ENCODE results near the gene ELANE.

Gene ELANE

GRCh38 chr19:852136-853013 is at the start of gene ELANE:
TSS of gene ELANE (plus strand) at chr19:852303. CDS start at chr19:852329, 26 bp downstream.
- DNase-seq (ENCODE audit: low spot score): no peak

GRCh38 chr19:802498-803098 is 49.5 kb upstream of the ELANE start:
- DNase-seq (ENCODE audit: low spot score): no peak

GRCh38 chr19:803099-803561 is 49.0 kb upstream of the ELANE start:
- no peak for DNase-seq (ENCODE audit: low spot score)

GRCh38 chr19:803686-804418 is 48.3 kb upstream of the ELANE start:
- no peak for DNase-seq (ENCODE audit: low spot score)

GRCh38 chr19:804419-805165 is 47.5 kb upstream of the ELANE start:
- DNase-seq (ENCODE audit: low spot score): no peak

- DNase-seq (ENCODE audit: low spot score): no peak
Measured at GRCh38 chr19:805166-805551, 46.9 kb upstream of the ELANE start.

- DNase-seq (ENCODE audit: low spot score): no peak
Measured at GRCh38 chr19:805600-806550, 46.2 kb upstream of the ELANE start.

- DNase-seq (ENCODE audit: low spot score): no peak
Measured at GRCh38 chr19:806815-807421, 45.2 kb upstream of the ELANE start.

GRCh38 chr19:807627-808422 is 44.3 kb upstream of the ELANE start:
- DNase-seq (ENCODE audit: low spot score): no peak

GRCh38 chr19:808423-808775 is 43.7 kb upstream of the ELANE start:
- DNase-seq (ENCODE audit: low spot score): no peak

- no peak for DNase-seq (ENCODE audit: low spot score)
Measured at GRCh38 chr19:810077-810855, 41.8 kb upstream of the ELANE start.

GRCh38 chr19:810883-811489 is 41.1 kb upstream of the ELANE start:
- no peak for DNase-seq (ENCODE audit: low spot score)

GRCh38 chr19:811506-812048 is 40.5 kb upstream of the ELANE start:
- no peak for DNase-seq (ENCODE audit: low spot score)

- no peak for DNase-seq (ENCODE audit: low spot score)
Measured at GRCh38 chr19:812049-812746, 39.9 kb upstream of the ELANE start.

GRCh38 chr19:812747-813218 is 39.3 kb upstream of the ELANE start:
- DNase-seq (ENCODE audit: low spot score): no peak

- DNase-seq (ENCODE audit: low spot score): no peak
Measured at GRCh38 chr19:813219-814151, 38.6 kb upstream of the ELANE start.

Measured in AG08395 (cell line).